H9 (cell line): ENCODE data around the gene GNB1L. TPM values are rescaled to one million over a fixed set of nuclear protein-coding genes. Genes with fewer than 3 reads are reported as not detected.

Experiments used
- DNase-seq: peaks from one replicate; pipeline ENCODE4 v3.0.0-alpha.2; 2017
- H2AFZ ChIP-seq: one replicate; pipeline ENCODE4 v1.6.1; 2013; ENCODE audit warnings: mild to moderate bottlenecking, low read length, control low read depth, moderate library complexity
- H2AK5ac ChIP-seq: 2 replicates; pipeline ENCODE4 v1.6.1; 2013; ENCODE audit warnings: low read length, control low read depth, mixed read lengths; ENCODE audit not compliant: insufficient read length
- H2BK120ac ChIP-seq: one replicate; pipeline ENCODE4 v1.6.1; 2013; ENCODE audit warnings: low read depth, mild to moderate bottlenecking, low read length, control low read depth, inconsistent platforms; ENCODE audit not compliant: poor library complexity, severe bottlenecking
- H2BK12ac ChIP-seq: 2 replicates; pipeline ENCODE4 v1.6.1; 2013; ENCODE audit warnings: low read length, control low read depth, mixed read lengths, low read depth; ENCODE audit not compliant: insufficient read length
- H2BK15ac ChIP-seq: 2 replicates; pipeline ENCODE4 v1.6.1; 2013; ENCODE audit warnings: low read depth, low read length, control low read depth
- H2BK20ac ChIP-seq: one replicate; pipeline ENCODE4 v1.6.1; 2013; ENCODE audit warnings: low read depth, mild to moderate bottlenecking, low read length, control low read depth, inconsistent platforms; ENCODE audit not compliant: poor library complexity, severe bottlenecking
- H2BK5ac ChIP-seq: 2 replicates; pipeline ENCODE4 v1.6.1; 2013; ENCODE audit warnings: low read length, control low read depth, mixed read lengths; ENCODE audit not compliant: insufficient read length
- H3K14ac ChIP-seq: 2 replicates; pipeline ENCODE4 v1.6.1; 2013; ENCODE audit warnings: low read length, control low read depth; ENCODE audit not compliant: insufficient read depth
- H3K18ac ChIP-seq: 2 replicates; pipeline ENCODE4 v1.6.1; 2013; ENCODE audit warnings: low read depth, mild to moderate bottlenecking, mixed read lengths, low read length, control low read depth; ENCODE audit not compliant: insufficient read length
- H3K23ac ChIP-seq: 2 replicates; pipeline ENCODE4 v1.6.1; 2013; ENCODE audit warnings: low read length, control low read depth, mixed read lengths, low read depth; ENCODE audit not compliant: insufficient read length
- H3K23me2 ChIP-seq: 2 replicates; pipeline ENCODE4 v1.6.1; 2013; ENCODE audit warnings: low read depth, mild to moderate bottlenecking, mixed read lengths, low read length, control low read depth; ENCODE audit not compliant: insufficient read length, poor library complexity, severe bottlenecking
- H3K27ac ChIP-seq: 2 replicates; pipeline ENCODE4 v1.5.1; 2013; ENCODE audit warnings: low read length, control low read depth, mixed read lengths, low read depth; ENCODE audit not compliant: insufficient read length
- H3K27me3 ChIP-seq: 2 replicates; pipeline ENCODE4 v1.6.1; 2013; ENCODE audit warnings: low read length, control low read depth, inconsistent platforms; ENCODE audit not compliant: insufficient read depth
- H3K4ac ChIP-seq: 2 replicates; pipeline ENCODE4 v1.6.1; 2013; ENCODE audit warnings: low read depth, mild to moderate bottlenecking, control low read depth, inconsistent platforms, low read length, moderate library complexity
- H3K4me1 ChIP-seq: 2 replicates; pipeline ENCODE4 v1.6.1; 2013; ENCODE audit warnings: low read length, control low read depth, inconsistent platforms; ENCODE audit not compliant: insufficient read depth
- H3K4me2 ChIP-seq: 2 replicates; pipeline ENCODE4 v1.6.1; 2013; ENCODE audit warnings: low read length, control low read depth, mixed read lengths; ENCODE audit not compliant: insufficient read length, insufficient read depth
- H3K56ac ChIP-seq: 2 replicates; pipeline ENCODE4 v1.6.1; 2013; ENCODE audit warnings: low read depth, mild to moderate bottlenecking, mixed read lengths, low read length, control low read depth; ENCODE audit not compliant: insufficient read length
- H3K79me1 ChIP-seq: 2 replicates; pipeline ENCODE4 v1.6.1; 2013; ENCODE audit warnings: low read depth, mild to moderate bottlenecking, moderate library complexity, low read length, control low read depth, inconsistent platforms; ENCODE audit not compliant: insufficient read depth, poor library complexity, severe bottlenecking
- H3K79me2 ChIP-seq: 2 replicates; pipeline ENCODE4 v1.6.1; 2013; ENCODE audit warnings: low read length, control low read depth, inconsistent platforms; ENCODE audit not compliant: insufficient read depth
- H3K9ac ChIP-seq: 2 replicates; pipeline ENCODE4 v1.6.1; 2013; ENCODE audit warnings: low read length, control low read depth, mixed read lengths; ENCODE audit not compliant: insufficient read length; ENCODE audit errors: extremely low read depth
- H3K9me3 ChIP-seq: one replicate; pipeline ENCODE4 v1.6.1; 2013; ENCODE audit warnings: low read depth, low read length, inconsistent platforms; ENCODE audit not compliant: control insufficient read depth
- H3T11ph ChIP-seq: one replicate; pipeline ENCODE4 v1.6.1; 2013; ENCODE audit warnings: mild to moderate bottlenecking, low read length, control low read depth, inconsistent platforms
- H4K20me1 ChIP-seq: one replicate; pipeline ENCODE4 v1.6.1; 2013; ENCODE audit not compliant: control insufficient read depth, insufficient read length, insufficient read depth
- H4K5ac ChIP-seq: 2 replicates; pipeline ENCODE4 v1.6.1; 2013; ENCODE audit warnings: low read depth, mild to moderate bottlenecking, mixed read lengths, low read length, control low read depth; ENCODE audit not compliant: insufficient read length
- H4K8ac ChIP-seq: replicated peaks from 2 replicates; pipeline ENCODE4 v1.6.1; 2013; ENCODE audit warnings: low read length, control low read depth, mixed read lengths, low read depth; ENCODE audit not compliant: insufficient read length
- H4K91ac ChIP-seq: 2 replicates; pipeline ENCODE4 v1.6.1; 2013; ENCODE audit warnings: low read depth, mild to moderate bottlenecking, moderate library complexity, mixed read lengths, low read length, control low read depth; ENCODE audit not compliant: insufficient read length
- H3K27ac Mint-ChIP-seq, 3 experiments: 2 replicates in 2 of 3; 3 replicates in 1 of 3; pipeline ENCODE4 v1.8.0; 2020 to 2021; ENCODE audit warnings: mixed read lengths in 3 of 3, mild to moderate bottlenecking in 1 of 3, moderate library complexity in 1 of 3
- H3K27me3 Mint-ChIP-seq: 2 replicates; pipeline ENCODE4 v1.8.0; 2021; ENCODE audit warnings: low read depth, mild to moderate bottlenecking, moderate library complexity, mixed read lengths
- H3K36me3 Mint-ChIP-seq, 3 experiments: 2 replicates in 2 of 3; 3 replicates in 1 of 3; pipeline ENCODE4 v1.8.0; 2020 to 2021; ENCODE audit warnings: low read depth in 3 of 3, mixed read lengths in 3 of 3; ENCODE audit not compliant: insufficient read depth in 1 of 3
- H3K4me1 Mint-ChIP-seq, 2 experiments: 2 replicates each; pipeline ENCODE4 v1.8.0; 2020; ENCODE audit warnings: mixed read lengths in 2 of 2
- H3K4me3 Mint-ChIP-seq, 2 experiments: 2 replicates in 1 of 2; 3 replicates in 1 of 2; pipeline ENCODE4 v1.8.0; 2020 to 2021; ENCODE audit warnings: mild to moderate bottlenecking in 2 of 2, mixed read lengths in 2 of 2, moderate library complexity in 1 of 2
- H3K9me3 Mint-ChIP-seq, 2 experiments: 2 replicates in 1 of 2; 3 replicates in 1 of 2; pipeline ENCODE4 v1.8.0; 2020; ENCODE audit warnings: mild to moderate bottlenecking in 2 of 2, mixed read lengths in 2 of 2, moderate library complexity in 1 of 2
- CTCF ChIP-seq: fragments of 200-600 bp; sonication (generic); conservative IDR thresholded peaks from 3 replicates; pipeline ENCODE4 v1.8.0; 2021; ENCODE audit warnings: antibody characterized with exemption, mild to moderate bottlenecking
- WGBS: extraction: QIAGEN DNeasy Blood & Tissue Kit; methylation state at CpG from one replicate; pipeline ENCODE4 v1.1.7; 2013; ENCODE audit warnings: missing lambda C conversion rate, low lambda C conversion rate, mixed read lengths; ENCODE audit not compliant: insufficient read length; ENCODE audit errors: extremely low coverage; 5-methylcytosine and 5-hydroxymethylcytosine counted together
- total RNA-seq: library from RNA; stranded (reverse); gene quantifications from 2 replicates; pipeline ENCODE4 v1.2.1, GENCODE V29; 2021

The GNB1L gene
- total RNA-seq, 1 experiment from 2014 or later: 22.4 TPM

GRCh38 chr22:19810381-19811201 lies 44.1 kb downstream of the GNB1L start:
- H2BK15ac ChIP-seq: no peak overlapping the region
- H3K23me2 ChIP-seq: no peaks in the 10 kb centered on the region
- no peak overlapping the region for H4K5ac ChIP-seq
- Mint-ChIP-seq H3K36me3 (peaks cover 0 to 15% (median 0%) of the 10 kb centered on the region in 3 experiments; a peak in 2 of 7 replicates), H3K27me3 (no peaks in the 10 kb centered on the region), H3K4me3 (no peak overlapping the region), H3K27ac (peak overlapping the region in 2 of 3 experiments; percentile 32 to 44; a peak in 2 of 7 replicates), H3K9me3 (no peaks in the 10 kb centered on the region), H3K4me1 (peaks cover 3 to 7% of the 10 kb centered on the region in 2 experiments; a peak in 2 of 4 replicates)
- H3K4ac ChIP-seq: no peak overlapping the region
- no CpG with 5 or more reads among the region's 23 CpGs for WGBS
- H2BK5ac ChIP-seq: no peak overlapping the region
- H2AK5ac ChIP-seq: no peak overlapping the region
- DNase-seq: peak; percentile 32
- H3T11ph ChIP-seq: no peak overlapping the region
- H3K14ac ChIP-seq: no peak overlapping the region
- H3K4me2 ChIP-seq: no peak overlapping the region
- no peaks in the 10 kb centered on the region for H3K79me1 ChIP-seq
- no peaks in the 10 kb centered on the region for H3K27me3 ChIP-seq
- no peak overlapping the region for H3K9ac ChIP-seq
- no peaks in the 10 kb centered on the region for H3K4me1 ChIP-seq
- H2BK12ac ChIP-seq: no peak overlapping the region
- no peaks in the 10 kb centered on the region for H3K9me3 ChIP-seq
- no peak overlapping the region for H3K56ac ChIP-seq
- H4K91ac ChIP-seq: no peak overlapping the region
- no peak overlapping the region for H3K23ac ChIP-seq
- no peak overlapping the region for H3K18ac ChIP-seq
- no peak for TF ChIP-seq CTCF
- no peak overlapping the region for H2AFZ ChIP-seq
- no peaks in the 10 kb centered on the region for H4K20me1 ChIP-seq
- no peak overlapping the region for H3K27ac ChIP-seq
- no peak overlapping the region for H2BK120ac ChIP-seq
- no peak overlapping the region for H2BK20ac ChIP-seq
- H3K79me2 ChIP-seq: no peaks in the 10 kb centered on the region
- H4K8ac ChIP-seq: no peak overlapping the region
